Ishikawa (cell line): Measurements from ENCODE around the gene MATN1.

Source experiments
- CEBPB ChIP-seq: IDR thresholded peaks from 2 replicates; pipeline ENCODE4 v1.6.1; 2012
- EGR1 ChIP-seq: IDR thresholded peaks from 2 replicates; pipeline ENCODE4 v1.6.1; 2012
- TAF1 ChIP-seq: IDR thresholded peaks from 2 replicates; pipeline ENCODE4 v1.6.1; 2012; ENCODE audit warnings: low read depth, mild to moderate bottlenecking
- YY1 ChIP-seq: IDR thresholded peaks from 2 replicates; pipeline ENCODE4 v1.6.1; 2012; ENCODE audit warnings: low read depth

DNA sequence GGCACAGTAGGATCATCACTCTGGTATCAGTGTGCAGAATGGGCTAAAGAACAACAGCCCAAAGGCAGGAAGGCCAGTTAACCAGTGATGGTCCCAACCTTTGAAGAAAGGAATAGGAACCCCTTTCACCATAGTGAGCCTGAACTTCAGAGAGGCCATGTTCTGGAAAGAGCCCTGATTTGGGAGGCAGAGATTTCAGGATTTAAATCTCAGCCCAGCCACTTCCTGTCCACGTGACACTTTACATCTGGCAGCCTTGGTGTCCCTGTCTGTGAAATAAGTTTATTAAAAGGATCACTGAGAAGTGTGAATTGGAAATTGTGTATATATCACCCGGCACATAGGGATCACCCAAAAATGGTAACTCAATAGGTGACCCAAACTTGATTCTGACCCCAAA lies 13.0 kb downstream of the MATN1 start:
- TF ChIP-seq YY1, result no peak
- TF ChIP-seq EGR1, result no peak
- TF ChIP-seq CEBPB, result no peak
- TF ChIP-seq TAF1, result no peak
